HG02759 (cell line): ENCODE data around the gene USP7.
"Not testable (repeated sequence)": the region's sequence is repeated elsewhere in the genome, so short reads cannot be mapped to it uniquely, and the experiment has no call there.

ENCODE experiments used
- ATAC-seq: cut with Tn5 transposase; IDR thresholded peaks from one replicate; pipeline ENCODE4 v1.9.1; 2021; ENCODE audit warnings: mild to moderate bottlenecking, moderate library complexity; ENCODE audit not compliant: unreplicated experiment

Gene USP7

DNA sequence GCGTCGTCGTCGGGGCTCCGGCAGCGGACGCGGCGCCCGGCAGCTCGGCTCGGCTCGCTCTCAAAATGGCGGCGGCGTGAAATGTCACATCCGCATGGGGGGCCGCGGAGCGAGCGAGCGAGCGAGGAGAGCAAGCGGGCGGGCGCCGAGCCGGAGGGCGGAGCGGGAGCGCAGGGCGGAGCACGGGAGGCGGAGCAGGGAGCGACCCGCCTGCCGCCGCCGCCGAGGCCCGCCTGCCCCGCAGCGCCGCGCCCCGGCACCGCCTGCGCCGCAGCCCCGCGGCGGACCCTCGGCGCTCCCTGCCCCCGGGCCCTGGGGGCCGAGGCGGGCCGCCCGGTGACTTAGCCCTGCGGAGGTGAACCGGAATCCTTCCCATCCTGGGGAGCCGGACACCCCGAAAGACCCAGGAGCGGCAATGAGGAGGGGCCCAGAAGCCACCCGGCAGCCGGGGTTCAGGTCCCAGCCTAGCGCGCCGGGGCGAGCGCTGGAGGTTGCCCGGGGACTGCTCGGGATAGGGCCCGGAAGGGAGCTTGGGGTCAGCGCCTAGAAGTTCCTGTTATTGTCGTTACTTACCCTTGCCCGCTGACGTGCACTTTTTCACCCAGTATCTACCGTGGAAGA is at the start of gene USP7:
Gene USP7, minus strand, starts transcription at position 86 of the 621 bp plus-strand sequence. CDS start 621 bp downstream, outside the sequence.
- peak; percentile 86 for ATAC-seq

DNA sequence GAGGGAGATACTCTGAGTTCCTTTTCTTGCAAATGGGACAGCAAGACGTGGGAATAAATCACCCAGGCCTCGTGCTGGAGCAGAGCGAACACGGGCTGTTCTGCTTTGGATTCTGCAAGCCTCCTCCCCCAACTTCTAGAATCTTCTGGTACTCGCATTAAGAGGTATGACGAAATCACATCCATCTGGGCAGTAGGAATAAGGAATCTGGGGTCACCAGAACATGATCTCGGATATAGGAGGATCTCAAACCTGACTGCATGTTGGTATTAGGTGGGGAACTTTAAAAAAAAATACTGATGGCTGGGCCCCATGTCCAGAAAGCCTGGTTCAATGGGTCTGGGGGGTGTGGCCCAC is 49.8 kb upstream of the USP7 start:
- ATAC-seq = no peak

DNA sequence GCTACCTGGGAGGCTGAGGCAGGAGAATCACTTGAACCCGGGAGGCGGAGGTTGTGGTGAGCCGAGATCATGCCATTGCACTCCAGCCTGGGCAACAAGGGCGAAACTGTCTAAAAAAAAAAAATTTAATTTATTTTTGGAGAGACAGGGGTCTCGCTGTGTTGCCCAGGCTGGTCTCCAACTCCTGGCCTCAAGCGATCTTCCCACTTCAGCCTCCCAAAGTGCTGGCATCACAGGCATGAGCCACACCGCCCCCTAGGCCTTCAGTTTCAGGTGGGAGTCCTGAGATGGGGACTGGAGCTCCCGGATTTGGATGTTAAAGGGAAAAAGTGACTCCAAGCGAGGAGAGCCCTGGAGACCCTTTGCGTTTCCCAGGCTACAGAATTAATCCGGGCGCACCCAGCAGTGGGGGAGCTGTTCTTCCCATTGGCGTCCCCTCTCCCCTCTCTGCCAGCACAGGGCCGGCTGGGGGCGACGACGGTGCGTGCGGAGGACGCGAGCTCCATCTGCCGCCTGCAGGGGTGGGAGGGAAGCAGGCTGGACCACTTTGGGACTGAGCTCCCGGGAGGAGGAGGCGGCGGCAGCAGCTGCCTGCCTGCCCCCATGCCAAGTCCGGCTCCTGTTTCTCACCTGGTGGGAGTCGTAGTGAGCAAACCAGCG is 49.3 kb upstream of the USP7 start:
- ATAC-seq = no peak

DNA sequence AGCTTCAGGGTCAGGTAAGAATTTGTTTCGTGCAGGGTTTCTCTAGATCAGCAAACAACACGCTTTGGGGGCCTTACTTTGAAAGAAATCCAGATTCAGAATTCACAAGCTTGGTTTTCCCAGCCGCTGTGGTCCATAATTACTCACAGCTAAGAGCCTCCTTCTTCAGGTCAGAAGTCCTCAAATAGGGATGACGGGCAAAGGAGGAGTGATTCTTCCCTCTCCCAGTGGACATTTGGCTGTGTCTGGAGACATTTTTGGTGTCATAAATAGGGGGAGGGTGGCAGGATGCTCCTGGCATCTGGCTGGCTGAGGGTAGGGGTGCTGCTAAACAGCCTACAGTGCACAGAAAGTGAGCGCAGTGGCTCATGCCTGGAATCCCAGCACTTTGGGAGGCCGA is 48.6 kb upstream of the USP7 start:
- no peak for ATAC-seq

DNA sequence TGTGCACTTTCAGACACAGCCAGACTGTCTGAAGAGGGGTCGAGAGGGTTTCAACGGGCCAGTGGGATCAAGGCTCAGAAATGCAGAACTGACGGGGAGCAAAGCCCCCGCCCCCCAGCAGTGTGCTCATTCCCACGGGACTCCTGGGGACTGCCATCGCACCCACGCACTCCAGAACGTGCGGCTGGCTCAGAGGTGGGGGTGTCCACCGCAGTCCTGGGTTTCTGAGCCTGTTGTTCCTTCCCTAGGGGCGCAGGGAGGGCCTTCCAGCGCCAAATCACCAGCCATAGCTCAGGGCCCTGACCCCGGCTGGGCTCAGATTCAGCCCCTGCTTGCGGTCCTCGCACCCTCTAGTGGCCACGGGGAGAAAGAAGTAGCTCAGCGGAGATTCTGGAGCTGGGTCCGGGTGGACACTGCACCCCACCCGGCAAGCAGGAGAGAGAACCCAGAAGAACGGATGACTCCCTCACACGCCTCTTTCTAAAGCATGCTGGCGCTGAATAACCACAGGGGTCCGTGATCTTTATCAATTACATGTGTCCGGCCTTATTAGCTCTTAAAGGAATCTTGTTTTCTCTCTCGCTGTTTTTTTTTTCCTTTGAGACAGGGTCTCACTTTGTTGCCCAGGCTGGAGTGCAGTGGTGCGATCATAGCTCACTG is 45.0 kb upstream of the USP7 start:
- peak; percentile 95 for ATAC-seq

DNA sequence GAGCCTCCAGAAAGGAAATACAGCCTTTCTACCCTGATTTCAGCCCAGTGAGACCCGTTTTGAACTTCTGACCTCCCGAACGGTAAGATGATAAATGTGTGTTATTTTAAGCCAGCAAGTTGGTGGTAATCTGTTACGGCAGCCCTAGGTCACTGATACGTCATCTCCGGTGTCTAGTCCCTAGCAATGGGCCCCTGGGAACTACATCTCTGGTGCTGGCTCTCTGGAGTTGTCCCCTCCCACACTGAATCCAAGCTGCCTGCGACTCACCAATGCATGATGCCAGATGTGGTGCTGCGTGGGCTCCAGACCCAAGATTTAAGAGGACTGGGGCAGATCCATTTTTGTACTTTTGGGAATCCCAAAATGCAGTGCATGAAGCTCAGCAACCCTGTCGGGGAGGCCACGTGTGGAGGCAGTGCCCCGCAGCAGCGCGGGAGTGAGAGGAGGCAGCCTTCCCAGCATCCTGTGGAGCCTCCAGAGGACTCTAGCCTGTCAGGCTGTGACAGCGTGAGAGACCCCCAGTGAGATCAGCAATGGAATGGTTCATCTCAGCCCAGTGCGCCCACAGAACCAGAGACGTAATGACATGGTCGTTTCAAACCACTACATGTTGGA is 43.6 kb upstream of the USP7 start:
- ATAC-seq = no peak

DNA sequence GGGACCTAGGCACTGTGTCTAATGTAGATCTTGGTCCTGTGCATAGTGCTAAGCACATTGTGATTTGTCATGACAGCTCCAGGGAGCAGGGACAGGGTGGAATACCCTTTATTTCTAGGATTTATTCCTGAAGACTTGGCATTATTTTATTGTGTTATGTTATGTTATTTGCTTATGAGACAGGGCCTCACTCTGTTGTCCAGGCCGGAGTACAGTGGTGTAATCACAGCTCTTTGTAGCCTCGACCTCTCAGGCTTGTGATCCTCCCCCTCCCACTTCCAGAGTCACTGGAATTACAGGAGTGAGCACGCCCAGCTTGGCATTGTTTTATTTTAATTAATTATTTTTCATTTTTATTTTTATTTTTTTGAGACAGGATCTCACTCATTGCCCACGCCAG is 40.5 kb upstream of the USP7 start:
- no peak for ATAC-seq

DNA sequence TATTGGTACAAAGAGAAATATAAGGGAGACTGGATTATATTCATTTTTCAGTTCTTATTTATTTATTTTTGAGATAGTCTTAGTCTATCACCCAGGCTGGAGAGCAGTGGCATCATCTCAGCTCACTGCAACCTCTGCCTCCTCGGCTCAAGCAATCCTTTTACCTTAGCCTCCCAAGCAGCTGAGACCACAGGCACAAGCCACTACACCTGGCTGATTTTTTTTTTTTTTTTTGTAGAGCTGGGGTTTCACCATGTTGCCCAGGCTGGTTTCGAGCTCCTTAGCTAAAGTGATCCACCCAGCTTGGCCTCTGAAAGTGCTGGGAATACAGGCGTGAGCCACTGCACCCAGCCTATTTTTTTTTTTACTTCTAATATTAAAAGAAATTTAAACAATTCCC is 40.1 kb upstream of the USP7 start:
- ATAC-seq = no peak

DNA sequence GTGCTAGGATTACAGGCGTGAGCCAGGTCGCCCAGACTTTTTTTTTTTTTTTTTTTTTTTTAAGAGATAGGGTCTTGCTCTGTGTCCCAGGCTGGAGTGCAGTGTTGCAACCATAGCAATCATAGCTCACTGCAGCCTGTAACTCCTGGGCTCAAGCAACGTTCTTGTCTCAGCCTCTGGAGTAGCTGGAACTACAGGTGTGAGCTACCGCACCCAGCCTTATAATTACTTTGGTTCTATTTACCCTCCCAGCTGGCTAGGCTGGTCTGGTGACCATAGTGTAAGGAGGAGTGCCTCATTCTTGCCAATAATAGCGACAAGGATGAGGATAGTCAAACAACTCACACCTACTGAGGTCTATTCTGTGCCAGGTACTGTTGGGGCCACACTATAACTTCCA is 39.6 kb upstream of the USP7 start:
- ATAC-seq = no peak

DNA sequence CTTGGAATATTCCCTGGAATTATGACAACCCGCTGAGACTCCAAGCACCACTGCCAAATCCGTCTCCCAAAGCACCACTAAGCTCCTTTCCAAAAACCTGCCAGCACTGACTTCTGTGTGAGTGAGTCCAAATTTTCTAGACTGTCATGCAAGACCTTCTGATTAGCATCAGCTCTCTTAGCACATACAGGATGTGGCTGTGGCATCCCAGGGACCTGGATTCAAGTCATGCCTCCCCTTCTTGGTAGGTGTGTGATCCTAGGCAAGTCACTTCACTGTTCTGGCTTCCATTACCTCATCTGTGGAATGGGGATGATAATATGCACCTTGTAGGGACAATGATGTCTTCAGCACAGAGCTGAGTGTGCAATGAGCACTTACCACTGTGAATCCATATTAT is 38.3 kb upstream of the USP7 start:
- ATAC-seq = no peak

DNA sequence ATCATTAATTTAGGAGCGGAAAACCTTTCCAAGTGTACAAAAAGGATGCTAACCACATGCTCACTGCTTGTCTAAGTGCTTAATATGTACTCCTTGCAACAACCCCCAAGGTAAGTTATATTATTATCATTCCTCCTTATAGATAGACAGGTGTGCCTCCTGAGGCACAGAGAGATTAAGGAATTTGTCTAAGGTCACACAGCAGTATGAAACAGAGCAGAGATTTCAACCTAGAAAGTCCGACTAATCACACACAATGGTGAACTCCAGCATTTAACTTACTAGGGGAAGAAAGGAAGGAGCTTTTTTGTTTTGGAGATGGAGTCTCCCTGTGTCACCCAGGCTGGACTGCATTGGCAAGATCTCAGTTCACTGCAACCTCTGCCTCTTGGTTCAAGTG is 37.0 kb upstream of the USP7 start:
- ATAC-seq = no peak

DNA sequence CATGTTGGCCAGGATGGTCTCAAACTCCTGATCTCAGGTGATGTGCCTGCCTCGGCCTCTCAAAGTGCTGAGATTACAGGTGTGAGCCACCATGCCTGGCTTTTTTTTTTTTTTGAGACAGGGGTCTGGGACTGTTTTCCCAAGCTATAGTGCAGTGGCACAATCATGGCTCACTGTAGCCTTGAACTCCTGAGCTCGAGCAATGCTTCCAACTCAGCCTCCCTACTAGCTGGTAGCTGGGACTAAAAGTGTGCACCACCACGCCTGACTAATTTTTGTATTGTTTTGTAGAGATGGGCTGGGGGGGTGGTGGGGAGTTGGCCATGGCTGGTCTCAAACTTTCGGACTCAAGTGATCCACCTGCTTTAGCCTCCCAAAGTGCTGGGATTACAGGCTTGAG is 36.1 kb upstream of the USP7 start:
- ATAC-seq = no peak

DNA sequence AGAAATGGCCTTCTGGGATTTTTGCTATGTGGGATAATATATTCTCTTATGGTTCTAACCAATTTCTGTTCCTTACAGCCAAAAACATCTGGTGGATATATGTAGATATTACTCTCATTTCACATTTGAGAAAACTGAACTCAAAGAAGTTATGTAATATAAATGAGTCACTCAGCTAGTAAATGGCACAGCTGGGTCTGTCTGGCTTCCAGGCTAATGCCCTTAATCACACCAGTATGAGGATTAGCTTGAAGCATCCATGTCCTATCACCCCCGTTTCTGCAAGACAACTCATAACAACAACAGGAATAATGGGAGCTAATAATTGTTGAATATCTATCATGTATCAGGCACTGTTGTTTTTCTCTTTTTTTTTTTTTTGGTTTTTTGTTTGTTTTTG is 34.4 kb upstream of the USP7 start:
- no peak for ATAC-seq

DNA sequence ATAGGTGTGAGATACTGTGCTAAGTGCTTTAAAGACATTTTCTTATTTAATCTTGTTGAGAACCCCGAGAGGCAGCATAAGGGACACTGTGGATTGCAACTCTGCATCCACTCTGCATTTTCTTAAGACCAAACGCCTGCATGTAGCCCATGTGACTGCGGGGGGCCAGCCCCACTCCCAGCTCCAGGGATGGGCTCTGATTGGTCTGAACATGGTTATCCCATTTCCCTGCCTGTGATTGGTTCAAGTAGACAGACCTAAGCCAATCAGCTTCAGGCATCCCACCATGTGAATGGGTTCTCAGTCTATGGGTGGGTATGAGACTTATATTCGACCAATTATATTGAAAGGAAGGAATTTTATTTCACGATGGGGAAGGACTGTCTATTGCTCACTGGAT is 33.2 kb upstream of the USP7 start:
- no peak for ATAC-seq

DNA sequence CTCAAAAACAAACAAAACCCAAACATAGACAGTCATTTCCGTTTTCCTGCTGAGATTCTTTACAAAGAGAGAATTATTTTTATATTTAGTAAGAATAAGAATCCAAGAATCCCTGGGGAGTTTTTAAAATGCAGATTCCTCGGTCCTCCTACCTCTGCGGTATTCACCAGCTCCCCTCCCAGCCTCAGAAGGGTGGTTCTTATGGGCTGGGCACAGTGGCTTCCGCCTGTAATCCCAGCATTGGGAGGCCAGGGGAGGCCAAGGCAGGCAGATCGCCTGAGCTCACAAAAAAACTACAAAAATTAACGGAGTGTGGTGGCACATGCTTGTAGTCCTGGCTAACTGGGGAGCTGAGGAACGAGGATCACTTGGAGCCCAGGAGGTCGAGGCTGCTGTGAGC is 26.7 kb upstream of the USP7 start:
- no peak for ATAC-seq

DNA sequence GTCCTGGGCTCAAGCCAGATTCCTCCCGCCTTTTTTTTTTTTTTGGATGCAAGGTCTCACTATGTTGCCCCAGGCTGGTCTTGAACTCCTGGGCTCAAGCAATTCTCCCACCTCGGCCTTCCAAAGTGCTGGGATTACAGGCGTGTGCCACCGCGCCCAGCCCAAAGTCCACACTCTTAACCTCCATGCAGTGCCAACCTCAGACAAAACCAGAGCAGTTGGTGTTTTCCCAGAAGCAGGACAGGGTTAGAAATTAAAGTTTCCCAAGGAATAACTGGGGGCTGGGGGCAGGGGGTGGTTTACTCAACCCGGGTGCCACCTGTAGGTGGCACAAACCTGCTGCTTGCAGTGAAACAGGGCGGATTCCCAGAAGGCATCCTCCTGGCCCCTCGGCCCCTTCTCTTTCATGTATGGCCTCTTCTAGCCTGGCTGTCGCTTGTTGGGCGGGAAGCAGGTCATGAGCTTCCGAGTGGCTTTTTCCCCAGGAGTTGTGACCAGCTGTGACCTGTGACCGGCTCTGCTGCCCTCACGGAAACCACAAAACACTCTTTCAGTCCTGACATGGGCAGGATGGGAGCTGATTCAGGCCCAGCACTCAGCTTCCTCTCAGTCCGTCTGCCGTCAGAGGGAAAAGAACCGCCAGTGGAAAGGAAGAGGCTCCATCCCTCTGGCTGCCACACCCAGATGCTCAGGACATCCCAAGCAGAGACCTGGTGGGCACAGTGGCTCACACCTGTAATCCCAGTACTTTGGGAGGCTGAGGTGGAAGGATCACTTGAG is 25.6 kb upstream of the USP7 start:
- no peak for ATAC-seq

DNA sequence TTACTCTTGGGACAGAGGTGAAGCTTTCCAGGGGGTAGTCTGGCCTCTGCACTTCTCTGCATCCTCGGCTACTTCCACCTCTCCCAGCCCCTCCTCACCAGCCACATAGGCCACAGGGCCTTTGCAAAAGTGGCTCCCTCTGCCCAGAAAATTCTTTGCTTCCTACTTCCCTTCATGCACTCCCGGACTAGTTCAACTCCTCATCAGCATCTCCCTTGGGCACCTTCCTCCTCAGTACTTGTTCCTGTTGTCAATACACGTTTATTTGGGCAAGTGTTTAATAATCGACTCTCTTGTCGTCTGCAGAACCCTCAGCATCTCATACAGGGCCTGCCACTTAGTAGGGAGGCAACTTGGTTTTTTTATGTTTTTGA is 23.1 kb upstream of the USP7 start:
- no peak for ATAC-seq

DNA sequence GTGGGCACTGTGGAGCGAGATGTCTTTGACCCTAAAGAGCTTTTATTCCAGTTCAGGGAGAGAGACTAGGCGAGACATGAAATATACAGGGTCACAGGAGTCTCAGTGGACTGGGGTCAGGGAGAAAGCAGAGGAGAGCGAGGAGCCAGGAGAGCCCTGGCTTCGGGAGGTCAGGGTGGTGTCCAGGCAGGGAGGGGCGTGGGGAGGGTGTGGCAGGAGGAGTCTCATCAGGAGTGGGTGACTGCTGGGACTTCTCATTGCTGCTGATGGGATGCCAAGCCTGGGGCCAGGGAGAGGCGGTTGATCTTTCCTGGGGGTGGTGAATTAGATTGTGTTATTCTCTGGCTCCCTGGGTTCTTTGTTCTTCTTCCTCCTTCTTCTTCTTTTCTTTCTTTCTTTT is 22.4 kb upstream of the USP7 start:
- no peak for ATAC-seq

DNA sequence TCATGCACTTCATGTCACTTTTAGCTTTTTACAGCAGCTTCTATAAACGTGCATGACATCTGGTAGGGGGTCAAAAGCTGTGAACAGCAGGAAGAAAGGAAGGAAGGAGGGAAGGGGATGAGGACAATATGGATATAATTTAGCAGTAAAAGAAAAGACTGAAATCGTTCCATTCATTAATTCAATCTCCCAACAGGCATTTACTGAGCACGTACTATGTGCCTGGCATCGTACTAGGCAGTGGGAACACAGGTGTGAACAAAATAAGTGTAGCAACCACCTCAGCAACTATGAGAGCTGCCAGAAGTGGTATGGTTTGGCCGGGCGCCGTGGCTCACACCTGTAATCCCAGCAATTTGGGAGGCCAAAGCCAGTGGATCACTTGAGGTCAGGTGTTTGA is 19.1 kb upstream of the USP7 start:
- ATAC-seq = no peak

DNA sequence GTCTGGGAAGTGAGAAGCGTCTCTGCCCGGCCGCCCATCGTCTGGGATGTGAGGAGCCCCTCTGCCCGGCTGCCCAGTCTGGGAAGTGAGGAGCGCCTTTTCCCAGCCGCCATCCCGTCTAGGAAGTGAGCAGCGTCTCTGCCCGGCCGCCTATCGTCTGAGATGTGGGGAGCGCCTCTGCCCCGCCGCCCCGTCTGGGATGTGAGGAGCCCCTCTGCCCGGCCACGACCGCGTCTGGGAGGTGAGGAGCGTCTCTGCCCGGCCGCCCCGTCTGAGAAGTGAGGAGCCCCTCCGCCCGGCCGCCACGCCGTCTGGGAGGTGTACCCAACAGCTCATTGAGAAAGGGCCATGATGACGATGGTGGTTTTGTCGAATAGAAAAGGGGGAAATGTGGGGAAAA is 18.2 kb upstream of the USP7 start:
- ATAC-seq = not testable (repeated sequence)

DNA sequence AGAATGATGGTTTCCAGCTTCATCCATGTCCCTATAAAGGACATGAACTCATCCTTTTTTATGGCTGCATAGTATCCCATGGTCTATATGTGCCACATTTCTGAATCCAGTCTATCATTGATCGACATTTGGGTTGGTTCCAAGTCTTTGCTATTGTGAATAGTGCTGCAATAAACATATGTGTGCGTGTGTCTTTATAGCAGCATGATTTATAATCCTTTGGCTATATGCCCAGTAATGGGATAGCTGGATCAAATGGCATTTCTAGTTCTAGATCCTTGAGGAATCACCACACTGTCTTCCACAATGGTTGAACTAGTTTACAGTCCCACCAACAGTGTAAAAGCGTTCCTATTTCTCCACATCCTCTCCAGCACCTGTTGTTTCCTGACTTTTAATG is 12.5 kb upstream of the USP7 start:
- not testable (repeated sequence) for ATAC-seq
